Measurements from ENCODE around the gene CCDC110. TPM values are rescaled to one million over a fixed set of nuclear protein-coding genes. Genes with fewer than 3 reads are reported as not detected.

The CCDC110 gene
- total and polyA plus RNA-seq, 9 of the 15 experiments (the other 6 are each of a cell fraction or from before 2014, with no cell fraction given), result 0.04 to 0.35 (median 0.07) TPM; not detected in 4

DNA sequence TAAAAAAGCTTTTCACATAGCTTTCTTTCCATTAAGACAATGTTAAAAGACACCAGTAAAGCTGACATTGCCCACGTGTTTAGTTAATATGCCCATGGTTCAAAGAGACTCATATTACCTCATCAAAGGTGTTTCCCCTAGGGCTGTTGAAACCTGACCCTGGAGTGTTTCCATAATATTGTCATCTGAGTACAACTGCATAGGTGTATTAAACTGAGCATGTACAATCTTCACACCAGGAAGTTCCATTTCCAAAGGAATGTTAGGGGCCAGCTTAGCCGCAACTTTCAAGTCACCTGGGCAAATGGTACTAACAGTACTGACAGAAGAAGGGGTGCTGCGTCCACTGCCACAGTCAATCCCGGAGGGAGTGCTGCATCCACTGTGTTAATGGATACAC lies 36.6 kb upstream of the CCDC110 start:
- in situ Hi-C loops (cut with MboI), result no loop called here

More for the DNA sequence above, 36.6 kb upstream of the CCDC110 start:
- Histone ChIP-seq H3K27ac (ENCODE audit: extremely low read depth, low read depth, low read length) (no peak overlapping the region), H3K27me3 (ENCODE audit: control insufficient read depth in 2 of 2, insufficient read depth in 2 of 2, low read length in 2 of 2) (peaks cover 23 to 28% of the 10 kb centered on the region in 2 experiments; a peak in 4 of 5 replicates), H3K4me3 (no peak overlapping the region), H2AFZ (ENCODE audit: low read depth, low read length) (no peak overlapping the region), H3K36me3 (ENCODE audit: control insufficient read depth, insufficient read depth, low read length) (no peaks in the 10 kb centered on the region), H3K4me1 (replicated peaks in 1 of 2; ENCODE audit: control insufficient read depth in 2 of 2, insufficient read depth in 2 of 2, low read length in 2 of 2) (peaks cover 3 to 7% of the 10 kb centered on the region in 2 experiments; a peak in 3 of 5 replicates), H3K4me2 (ENCODE audit: insufficient read depth, low read length) (no peak overlapping the region), H3K9me3 (replicated peaks; ENCODE audit: control insufficient read depth, insufficient read depth, low read depth, low read length) (no peaks in the 10 kb centered on the region), H3K79me2 (ENCODE audit: control insufficient read depth, insufficient read depth, low read length) (no peaks in the 10 kb centered on the region), H4K20me1 (replicated peaks; ENCODE audit: control insufficient read depth, insufficient read depth, low read length) (no peaks in the 10 kb centered on the region), H3K9ac (ENCODE audit: insufficient read depth in 1 of 2, low read depth in 2 of 2, low read length in 2 of 2) (no peak overlapping the region), H3K9me1 (ENCODE audit: control insufficient read depth, insufficient read depth, low read length) (no peaks in the 10 kb centered on the region)
- ATAC-seq (no peak), DNase-seq (ENCODE audit: extremely low read depth in 1 of 4, low spot score in 3 of 4) (no peak), FAIRE-seq (no peak)
- BruUV-seq (replicated peaks), result no TSS peak
- CTCF ChIA-PET (ENCODE audit: low intra/inter-chr PET ratio), result no interaction called here
- intact Hi-C loops (cut with micrococcal nuclease), result no loop called here
- POLR2A ChIA-PET, result interaction anchor here (1.3 kb wide), 1 partner anchor 9 kb away, joined by 4 read pairs; no protein-coding TSS in a partner anchor
- no peak for TF ChIP-seq HDAC1 (IDR thresholded peaks at IDR 0.05)
- TF ChIP-seq, protein P1, sequence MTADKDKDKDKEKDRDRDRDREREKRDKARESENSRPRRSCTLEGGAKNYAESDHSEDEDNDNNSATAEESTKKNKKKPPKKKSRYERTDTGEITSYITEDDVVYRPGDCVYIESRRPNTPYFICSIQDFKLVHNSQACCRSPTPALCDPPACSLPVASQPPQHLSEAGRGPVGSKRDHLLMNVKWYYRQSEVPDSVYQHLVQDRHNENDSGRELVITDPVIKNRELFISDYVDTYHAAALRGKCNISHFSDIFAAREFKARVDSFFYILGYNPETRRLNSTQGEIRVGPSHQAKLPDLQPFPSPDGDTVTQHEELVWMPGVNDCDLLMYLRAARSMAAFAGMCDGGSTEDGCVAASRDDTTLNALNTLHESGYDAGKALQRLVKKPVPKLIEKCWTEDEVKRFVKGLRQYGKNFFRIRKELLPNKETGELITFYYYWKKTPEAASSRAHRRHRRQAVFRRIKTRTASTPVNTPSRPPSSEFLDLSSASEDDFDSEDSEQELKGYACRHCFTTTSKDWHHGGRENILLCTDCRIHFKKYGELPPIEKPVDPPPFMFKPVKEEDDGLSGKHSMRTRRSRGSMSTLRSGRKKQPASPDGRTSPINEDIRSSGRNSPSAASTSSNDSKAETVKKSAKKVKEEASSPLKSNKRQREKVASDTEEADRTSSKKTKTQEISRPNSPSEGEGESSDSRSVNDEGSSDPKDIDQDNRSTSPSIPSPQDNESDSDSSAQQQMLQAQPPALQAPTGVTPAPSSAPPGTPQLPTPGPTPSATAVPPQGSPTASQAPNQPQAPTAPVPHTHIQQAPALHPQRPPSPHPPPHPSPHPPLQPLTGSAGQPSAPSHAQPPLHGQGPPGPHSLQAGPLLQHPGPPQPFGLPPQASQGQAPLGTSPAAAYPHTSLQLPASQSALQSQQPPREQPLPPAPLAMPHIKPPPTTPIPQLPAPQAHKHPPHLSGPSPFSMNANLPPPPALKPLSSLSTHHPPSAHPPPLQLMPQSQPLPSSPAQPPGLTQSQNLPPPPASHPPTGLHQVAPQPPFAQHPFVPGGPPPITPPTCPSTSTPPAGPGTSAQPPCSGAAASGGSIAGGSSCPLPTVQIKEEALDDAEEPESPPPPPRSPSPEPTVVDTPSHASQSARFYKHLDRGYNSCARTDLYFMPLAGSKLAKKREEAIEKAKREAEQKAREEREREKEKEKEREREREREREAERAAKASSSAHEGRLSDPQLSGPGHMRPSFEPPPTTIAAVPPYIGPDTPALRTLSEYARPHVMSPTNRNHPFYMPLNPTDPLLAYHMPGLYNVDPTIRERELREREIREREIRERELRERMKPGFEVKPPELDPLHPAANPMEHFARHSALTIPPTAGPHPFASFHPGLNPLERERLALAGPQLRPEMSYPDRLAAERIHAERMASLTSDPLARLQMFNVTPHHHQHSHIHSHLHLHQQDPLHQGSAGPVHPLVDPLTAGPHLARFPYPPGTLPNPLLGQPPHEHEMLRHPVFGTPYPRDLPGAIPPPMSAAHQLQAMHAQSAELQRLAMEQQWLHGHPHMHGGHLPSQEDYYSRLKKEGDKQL (CRISPR knock-in tag; IDR thresholded peaks at IDR 0.05; ENCODE audit: borderline replicate concordance), result no peak
- no peak for TF ChIP-seq PTBP1 (IDR thresholded peaks at IDR 0.05; ENCODE audit: low read depth, low read length)
- no peak for TF ChIP-seq U2AF1 (optimal IDR thresholded peaks at IDR 0.05; ENCODE audit: low read depth, low read length)
- TF ChIP-seq, protein P2, sequence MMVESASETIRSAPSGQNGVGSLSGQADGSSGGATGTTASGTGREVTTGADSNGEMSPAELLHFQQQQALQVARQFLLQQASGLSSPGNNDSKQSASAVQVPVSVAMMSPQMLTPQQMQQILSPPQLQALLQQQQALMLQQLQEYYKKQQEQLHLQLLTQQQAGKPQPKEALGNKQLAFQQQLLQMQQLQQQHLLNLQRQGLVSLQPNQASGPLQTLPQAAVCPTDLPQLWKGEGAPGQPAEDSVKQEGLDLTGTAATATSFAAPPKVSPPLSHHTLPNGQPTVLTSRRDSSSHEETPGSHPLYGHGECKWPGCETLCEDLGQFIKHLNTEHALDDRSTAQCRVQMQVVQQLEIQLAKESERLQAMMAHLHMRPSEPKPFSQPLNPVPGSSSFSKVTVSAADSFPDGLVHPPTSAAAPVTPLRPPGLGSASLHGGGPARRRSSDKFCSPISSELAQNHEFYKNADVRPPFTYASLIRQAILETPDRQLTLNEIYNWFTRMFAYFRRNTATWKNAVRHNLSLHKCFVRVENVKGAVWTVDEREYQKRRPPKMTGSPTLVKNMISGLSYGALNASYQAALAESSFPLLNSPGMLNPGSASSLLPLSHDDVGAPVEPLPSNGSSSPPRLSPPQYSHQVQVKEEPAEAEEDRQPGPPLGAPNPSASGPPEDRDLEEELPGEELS (CRISPR knock-in tag; IDR thresholded peaks at IDR 0.05; ENCODE audit: borderline replicate concordance), result no peak
- TF ChIP-seq NCOA1 (IDR thresholded peaks at IDR 0.05; ENCODE audit: low read depth), result no peak
- no peak for TF ChIP-seq PTTG1 (tag; IDR thresholded peaks at IDR 0.05; ENCODE audit: low read depth)
- TF ChIP-seq HDAC2 (IDR thresholded peaks at IDR 0.05), result no peak
- TF ChIP-seq, protein P3, sequence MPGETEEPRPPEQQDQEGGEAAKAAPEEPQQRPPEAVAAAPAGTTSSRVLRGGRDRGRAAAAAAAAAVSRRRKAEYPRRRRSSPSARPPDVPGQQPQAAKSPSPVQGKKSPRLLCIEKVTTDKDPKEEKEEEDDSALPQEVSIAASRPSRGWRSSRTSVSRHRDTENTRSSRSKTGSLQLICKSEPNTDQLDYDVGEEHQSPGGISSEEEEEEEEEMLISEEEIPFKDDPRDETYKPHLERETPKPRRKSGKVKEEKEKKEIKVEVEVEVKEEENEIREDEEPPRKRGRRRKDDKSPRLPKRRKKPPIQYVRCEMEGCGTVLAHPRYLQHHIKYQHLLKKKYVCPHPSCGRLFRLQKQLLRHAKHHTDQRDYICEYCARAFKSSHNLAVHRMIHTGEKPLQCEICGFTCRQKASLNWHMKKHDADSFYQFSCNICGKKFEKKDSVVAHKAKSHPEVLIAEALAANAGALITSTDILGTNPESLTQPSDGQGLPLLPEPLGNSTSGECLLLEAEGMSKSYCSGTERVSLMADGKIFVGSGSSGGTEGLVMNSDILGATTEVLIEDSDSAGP (CRISPR knock-in tag; IDR thresholded peaks at IDR 0.05), result no peak
- no peak for TF ChIP-seq SMARCC2 (IDR thresholded peaks at IDR 0.05; ENCODE audit: low read depth)
- TF ChIP-seq ADNP (tag; IDR thresholded peaks at IDR 0.05), result no peak
- TF ChIP-seq CTBP1 (IDR thresholded peaks at IDR 0.05; ENCODE audit: borderline replicate concordance), result no peak
- 0% methylated on average over 4 of the region's 4 CpGs for WGBS (ENCODE audit: insufficient coverage, low coverage, missing lambda C conversion rate)

All from K562 (cell line).